Transverse colon (tissue), 4 donors: ENCODE measurements around the gene ZNF205.
"Not testable (repeated sequence)": the region's sequence is repeated elsewhere in the genome, so short reads cannot be mapped to it uniquely, and the experiment has no call there.

Source experiments
- CTCF ChIP-seq, 5 experiments: fragments of 200-600 bp in 3 of 5; fragments of 450-650 bp in 2 of 5; sonication (generic) in 3 of 5; IDR thresholded peaks; 1 replicate in 2 of 5; 2 replicates in 3 of 5; pipeline ENCODE4 v1.5.1; 2016 to 2017; ENCODE audit warnings: antibody characterized with exemption in 5 of 5, inconsistent platforms in 3 of 5, mild to moderate bottlenecking in 2 of 5, moderate library complexity in 1 of 5
- POLR2A ChIP-seq: fragments of 450-650 bp; IDR thresholded peaks from one replicate; pipeline ENCODE4 v1.6.1; 2016; ENCODE audit warnings: antibody characterized with exemption, mild to moderate bottlenecking, moderate library complexity
- POLR2AphosphoS5 ChIP-seq, 3 donors: sonication (generic); formaldehyde crosslinking; IDR thresholded peaks; one replicate each; pipeline ENCODE4 v1.6.1; 2016; ENCODE audit warnings: antibody characterized with exemption in 3 of 3

- TF ChIP-seq CTCF (IDR thresholded peaks at IDR 0.05); POLR2A; POLR2AphosphoS5 (IDR thresholded peaks at IDR 0.05): not testable (repeated sequence)
Measured at GRCh38 chr16:3075946-3076345, 36.4 kb upstream of the ZNF205 start.
